KMS-11 (cell line): ENCODE measurements around the gene SLC38A9.

Experiments
- H2AFZ ChIP-seq: fragments of 200-600 bp; sonication (generic); 2 replicates; pipeline ENCODE4 v1.6.1; 2016; ENCODE audit warnings: antibody characterized with exemption, mixed run types, low read depth
- H3K27ac ChIP-seq: fragments of 200-600 bp; sonication (generic); 2 replicates; pipeline ENCODE4 v1.6.1; 2016; ENCODE audit warnings: mild to moderate bottlenecking, mixed run types
- H3K27me3 ChIP-seq: fragments of 200-600 bp; sonication (generic); 2 replicates; pipeline ENCODE4 v1.6.1; 2017; ENCODE audit warnings: mild to moderate bottlenecking, low read depth, mixed run types, moderate library complexity; ENCODE audit not compliant: insufficient read depth
- H3K36me3 ChIP-seq: fragments of 200-600 bp; sonication (generic); 2 replicates; pipeline ENCODE4 v1.6.1; 2017; ENCODE audit warnings: mild to moderate bottlenecking, mixed run types; ENCODE audit not compliant: insufficient read depth
- H3K4me1 ChIP-seq: fragments of 200-600 bp; sonication (generic); 2 replicates; pipeline ENCODE4 v1.6.1; 2016; ENCODE audit warnings: mild to moderate bottlenecking, low read depth, mixed run types; ENCODE audit not compliant: poor library complexity, severe bottlenecking
- H3K4me2 ChIP-seq: fragments of 200-600 bp; sonication (generic); 2 replicates; pipeline ENCODE4 v1.7.0; 2016; ENCODE audit warnings: mild to moderate bottlenecking, mixed run types
- H3K4me3 ChIP-seq: fragments of 200-600 bp; sonication (generic); IDR thresholded peaks from 2 replicates; pipeline ENCODE4 v1.6.1; 2017; ENCODE audit warnings: low read depth, low read length, mixed read lengths; ENCODE audit not compliant: insufficient read depth
- H3K79me2 ChIP-seq: fragments of 200-600 bp; sonication (generic); 2 replicates; pipeline ENCODE4 v1.6.1; 2016; ENCODE audit warnings: low read depth, mixed run types; ENCODE audit not compliant: insufficient read depth
- H3K9ac ChIP-seq: fragments of 200-600 bp; sonication (generic); 2 replicates; pipeline ENCODE4 v1.6.1; 2016; ENCODE audit warnings: mild to moderate bottlenecking, mixed run types
- H4K20me1 ChIP-seq: fragments of 200-600 bp; sonication (generic); 2 replicates; pipeline ENCODE4 v1.6.1; 2016; ENCODE audit warnings: mild to moderate bottlenecking, mixed run types; ENCODE audit not compliant: insufficient read depth
- CTCF ChIP-seq: fragments of 200-600 bp; sonication (generic); conservative IDR thresholded peaks from 2 replicates; pipeline ENCODE4 v1.6.1; 2017; ENCODE audit warnings: low read depth, mild to moderate bottlenecking, antibody characterized with exemption, low read length, moderate library complexity, mixed read lengths

The SLC38A9 gene

GRCh38 chr5:55580042-55580441, 132.1 kb downstream of the SLC38A9 start:
- no peak for TF ChIP-seq CTCF
- Histone ChIP-seq H2AFZ (no peak overlapping the region), H3K4me3 (no peak overlapping the region), H3K27me3 (no peaks in the 10 kb centered on the region), H3K79me2 (no peaks in the 10 kb centered on the region), H4K20me1 (no peaks in the 10 kb centered on the region), H3K4me2 (no peak overlapping the region), H3K4me1 (peaks cover 18% of the 10 kb centered on the region), H3K27ac (no peak overlapping the region), H3K36me3 (no peaks in the 10 kb centered on the region), H3K9ac (no peak overlapping the region)

DNA sequence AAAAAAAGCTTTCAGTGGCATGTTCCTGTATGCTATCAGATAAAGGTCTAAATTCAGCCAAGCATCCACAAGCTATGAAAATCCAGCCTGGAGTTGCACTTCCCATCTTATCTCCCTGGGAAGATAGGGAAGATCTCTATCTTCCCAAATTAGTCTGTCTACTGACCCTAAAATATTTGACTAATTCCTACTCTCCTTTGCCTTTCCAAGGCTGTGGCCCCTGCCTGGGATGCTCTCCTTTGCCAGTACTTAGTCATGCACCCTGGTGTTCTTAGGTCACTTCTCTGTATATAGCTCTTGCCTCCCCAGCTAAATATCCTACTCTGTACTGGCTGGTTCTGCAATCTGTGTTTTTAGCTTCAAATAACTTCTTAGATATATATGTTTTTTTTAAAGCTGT, 133.4 kb downstream of the SLC38A9 start:
- no peak for TF ChIP-seq CTCF
- no peaks in the 10 kb centered on the region for H4K20me1 ChIP-seq
- H3K4me3 ChIP-seq = no peak overlapping the region
- H3K4me1 ChIP-seq = peaks cover 18% of the 10 kb centered on the region
- no peak overlapping the region for H3K27ac ChIP-seq
- H3K36me3 ChIP-seq = no peaks in the 10 kb centered on the region
- H3K4me2 ChIP-seq = no peak overlapping the region
- no peak overlapping the region for H3K9ac ChIP-seq
- H3K27me3 ChIP-seq = no peaks in the 10 kb centered on the region
- no peak overlapping the region for H2AFZ ChIP-seq
- no peaks in the 10 kb centered on the region for H3K79me2 ChIP-seq

DNA sequence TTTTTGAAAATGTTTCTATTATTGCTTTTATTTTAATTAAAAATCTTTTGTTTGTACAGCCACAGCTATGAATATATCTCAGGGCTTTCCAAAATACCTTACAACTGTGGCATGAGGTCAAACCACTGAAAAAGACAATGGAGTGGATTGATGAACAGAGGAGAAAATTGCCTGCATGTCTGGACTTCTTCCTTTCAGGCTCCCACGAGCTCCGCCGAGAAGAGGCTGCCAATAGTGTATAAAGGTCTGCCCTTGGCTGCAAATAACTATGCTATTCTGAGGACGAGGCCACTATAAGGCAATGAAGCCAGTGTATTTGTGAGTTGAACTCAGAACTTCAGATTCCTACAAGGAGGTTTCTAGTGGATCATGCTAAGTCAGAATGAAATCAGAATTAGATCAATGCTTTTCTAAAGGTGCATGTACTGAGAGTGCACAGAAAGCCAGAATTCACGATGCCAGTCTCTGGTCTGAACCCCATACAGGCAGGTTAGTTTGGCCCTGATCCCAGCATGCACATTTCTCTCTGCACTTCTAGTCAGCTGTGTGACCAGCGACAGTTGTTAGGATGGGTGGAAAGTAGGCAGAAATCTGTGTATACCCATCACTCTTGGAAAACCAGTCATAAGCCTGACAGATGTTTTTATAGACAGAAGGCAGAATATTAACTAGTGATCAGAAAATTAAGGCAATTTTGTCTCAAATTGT, 134.6 kb downstream of the SLC38A9 start:
- no peaks in the 10 kb centered on the region for H3K27me3 ChIP-seq
- TF ChIP-seq CTCF = no peak
- H3K4me2 ChIP-seq = no peak overlapping the region
- no peaks in the 10 kb centered on the region for H3K79me2 ChIP-seq
- no peak overlapping the region for H2AFZ ChIP-seq
- H4K20me1 ChIP-seq = no peaks in the 10 kb centered on the region
- no peak overlapping the region for H3K9ac ChIP-seq
- H3K4me3 ChIP-seq = no peak overlapping the region
- H3K36me3 ChIP-seq = no peaks in the 10 kb centered on the region
- H3K27ac ChIP-seq = no peak overlapping the region
- peaks cover 18% of the 10 kb centered on the region for H3K4me1 ChIP-seq

GRCh38 chr5:55576661-55577060, 135.5 kb downstream of the SLC38A9 start:
- Histone ChIP-seq H3K9ac (no peak overlapping the region), H3K4me3 (no peak overlapping the region), H3K79me2 (no peaks in the 10 kb centered on the region), H3K36me3 (no peaks in the 10 kb centered on the region), H3K27ac (no peak overlapping the region), H3K4me2 (no peak overlapping the region), H3K27me3 (no peaks in the 10 kb centered on the region), H2AFZ (no peak overlapping the region), H4K20me1 (no peaks in the 10 kb centered on the region), H3K4me1 (peaks cover 18% of the 10 kb centered on the region)
- TF ChIP-seq CTCF = no peak
